Measurements from ENCODE around the gene ARVCF. TPM values are rescaled to one million over a fixed set of nuclear protein-coding genes. Genes with fewer than 3 reads are reported as not detected.
A peak's percentile ranks its signal among the peaks of the same experiment; 100 is the strongest.

The ARVCF gene
- total and polyA plus RNA-seq, 9 of the 15 experiments (the other 6 are each of a cell fraction or from before 2014, with no cell fraction given), result 0.03 to 97.4 (median 15.6) TPM

DNA sequence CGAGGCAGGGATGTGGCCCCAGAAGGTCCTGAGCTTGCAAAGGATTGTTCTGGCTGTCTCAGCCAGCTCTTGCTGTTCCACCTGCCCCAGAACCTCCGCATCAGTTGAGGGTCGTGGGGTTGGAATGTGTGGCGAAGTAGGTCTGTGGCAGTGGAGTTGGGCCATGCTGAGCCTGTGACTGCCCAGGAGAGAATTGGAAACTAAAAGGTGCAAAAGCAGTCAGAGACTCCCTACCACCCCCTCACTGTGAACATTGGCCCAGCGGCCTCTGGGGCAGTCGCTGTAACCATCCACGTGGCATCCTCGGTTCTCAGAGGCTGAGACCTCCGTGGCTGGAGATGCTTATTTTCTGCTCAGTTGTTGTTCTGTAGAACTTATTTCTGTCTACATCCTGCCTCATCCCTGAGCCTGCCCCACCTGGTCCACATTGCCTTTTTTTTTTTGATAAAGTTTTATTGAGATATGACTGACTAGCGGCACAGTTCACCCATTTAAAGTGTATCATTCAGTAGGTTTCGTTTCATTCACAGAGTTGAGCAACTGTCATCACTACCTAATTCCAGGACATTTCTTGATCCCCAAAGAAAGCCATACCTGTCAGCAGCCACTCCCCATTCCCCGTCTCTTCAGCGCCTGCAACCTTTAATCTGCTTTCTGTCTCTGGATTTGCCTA is 41.1 kb upstream of the ARVCF start (continued):
- 0 out of 2 replicates have a peak, but pooled peaks have one; percentile 8 for TF ChIP-seq ZNF41 (CRISPR knock-in tag; conservative IDR thresholded peaks at IDR 0.05)
- 0 out of 2 replicates have a peak, but pooled peaks have one; percentile 51 for TF ChIP-seq ZBTB17 (CRISPR knock-in tag; IDR thresholded peaks at IDR 0.05)
- no peak for TF ChIP-seq NRF1 (conservative IDR thresholded peaks at IDR 0.05 in 1 of 2, IDR thresholded peaks at IDR 0.05 in 1 of 2)
- no peak for TF ChIP-seq EP300 (IDR thresholded peaks at IDR 0.05; ENCODE audit: low read length)
- TF ChIP-seq TRIM28 (IDR thresholded peaks at IDR 0.05), result no peak
- TF ChIP-seq ZNF830 (CRISPR knock-in tag; IDR thresholded peaks at IDR 0.05), result no peak
- TF ChIP-seq RREB1 (CRISPR knock-in tag; IDR thresholded peaks at IDR 0.05), result peak; percentile 80; the same call in 1 of the 2 replicates
- TF ChIP-seq TBP (optimal IDR thresholded peaks at IDR 0.05; ENCODE audit: low read depth, low read length), result no peak
- no peak for TF ChIP-seq IFI16 (CRISPR knock-in tag; IDR thresholded peaks at IDR 0.05)
- TF ChIP-seq ZNF785 (CRISPR knock-in tag; IDR thresholded peaks at IDR 0.05), result no peak
- no peak for TF ChIP-seq SREBF2 (CRISPR knock-in tag; IDR thresholded peaks at IDR 0.05)
- no peak for TF ChIP-seq RBM14 (IDR thresholded peaks at IDR 0.05; ENCODE audit: borderline replicate concordance, insufficient read depth, low read depth, low read length)
- TF ChIP-seq IRF9 (tag; IDR thresholded peaks at IDR 0.05), result no peak
- no peak for TF ChIP-seq ZNF644 (tag; IDR thresholded peaks at IDR 0.05; ENCODE audit: low read depth)
- no peak; the same call in 1 of the 2 replicates for TF ChIP-seq ZNF668 (CRISPR knock-in tag; IDR thresholded peaks at IDR 0.05)
- no peak for TF ChIP-seq PHTF2 (CRISPR knock-in tag; IDR thresholded peaks at IDR 0.05)
- no peak for TF ChIP-seq GATA2 (CRISPR knock-in tag; IDR thresholded peaks at IDR 0.05)
- no peak for TF ChIP-seq MLLT1 (IDR thresholded peaks at IDR 0.05)
- TF ChIP-seq HMG20B (CRISPR knock-in tag; IDR thresholded peaks at IDR 0.05), result no peak
- TF ChIP-seq TCFL5 (CRISPR knock-in tag; conservative IDR thresholded peaks at IDR 0.05), result no peak
- peak; percentile 75; the same call in 1 of the 2 replicates for TF ChIP-seq MTF1 (CRISPR knock-in tag; IDR thresholded peaks at IDR 0.05; ENCODE audit: borderline replicate concordance)
- TF ChIP-seq FOXK1 (CRISPR knock-in tag; IDR thresholded peaks at IDR 0.05; ENCODE audit: borderline replicate concordance), result no peak
- no peak for TF ChIP-seq SMAD2 (IDR thresholded peaks at IDR 0.05; ENCODE audit: low read depth, low read length)

Data from K562 (cell line).